ENCODE measurements around the gene ADGRE2.
"Not testable (repeated sequence)": the region's sequence is repeated elsewhere in the genome, so short reads cannot be mapped to it uniquely, and the experiment has no call there.

ADGRE2 gene

DNA sequence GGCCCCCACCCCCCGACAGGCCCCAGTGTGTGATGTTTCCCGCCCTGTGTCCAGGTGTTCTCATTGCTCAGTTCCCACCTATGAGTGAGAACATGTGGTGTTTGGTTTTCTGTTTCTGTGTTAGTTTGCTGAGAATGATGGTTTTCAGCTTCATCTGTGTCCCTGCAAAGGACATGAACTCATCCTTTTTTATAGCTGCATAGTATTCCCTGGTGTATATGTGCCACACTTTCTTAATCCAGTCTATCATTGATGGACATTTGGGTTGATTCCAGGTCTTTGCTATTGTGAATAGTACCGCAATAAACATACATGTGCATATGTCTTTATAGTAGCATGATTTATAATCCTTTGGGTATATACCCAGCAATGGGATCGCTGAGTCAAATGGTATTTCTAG lies 715 bp downstream of the ADGRE2 start:
- not testable (repeated sequence) for DNase-seq

DNA sequence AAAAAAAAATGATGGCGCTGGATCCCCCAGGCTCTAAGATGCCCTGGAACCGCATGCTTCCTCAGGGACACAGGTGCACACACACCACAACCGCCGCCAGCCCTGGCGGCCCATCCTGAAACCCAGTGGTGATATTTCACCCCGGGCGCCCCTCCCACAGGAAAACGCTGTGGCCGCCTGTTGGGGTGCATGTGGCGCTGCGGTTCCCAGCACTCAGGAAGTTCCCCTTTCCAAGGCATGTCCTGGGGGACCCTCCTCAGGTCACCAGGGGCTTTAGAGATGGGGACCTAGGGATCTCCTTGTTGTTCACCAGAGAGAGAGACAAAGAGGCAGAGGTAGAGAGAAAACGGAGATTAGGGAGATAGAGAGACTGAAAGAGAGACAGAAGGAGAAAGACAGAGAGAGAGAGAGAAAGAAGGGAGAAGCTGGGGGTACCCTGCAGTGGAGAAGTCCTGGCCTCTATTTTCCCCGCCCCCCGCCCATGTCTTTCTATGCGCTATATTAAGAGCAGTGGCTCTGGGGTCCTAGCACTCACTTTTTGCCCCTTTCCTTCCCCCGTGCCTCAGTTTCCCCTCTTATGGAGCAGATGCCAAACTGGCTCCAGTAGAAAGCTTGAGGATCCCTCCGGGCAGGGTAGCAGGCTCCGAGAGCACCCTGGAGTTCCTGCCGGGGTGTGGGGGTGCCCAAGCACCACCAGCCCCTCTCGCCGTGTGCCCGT lies 2.3 kb downstream of the ADGRE2 start:
- no peak for DNase-seq

DNA sequence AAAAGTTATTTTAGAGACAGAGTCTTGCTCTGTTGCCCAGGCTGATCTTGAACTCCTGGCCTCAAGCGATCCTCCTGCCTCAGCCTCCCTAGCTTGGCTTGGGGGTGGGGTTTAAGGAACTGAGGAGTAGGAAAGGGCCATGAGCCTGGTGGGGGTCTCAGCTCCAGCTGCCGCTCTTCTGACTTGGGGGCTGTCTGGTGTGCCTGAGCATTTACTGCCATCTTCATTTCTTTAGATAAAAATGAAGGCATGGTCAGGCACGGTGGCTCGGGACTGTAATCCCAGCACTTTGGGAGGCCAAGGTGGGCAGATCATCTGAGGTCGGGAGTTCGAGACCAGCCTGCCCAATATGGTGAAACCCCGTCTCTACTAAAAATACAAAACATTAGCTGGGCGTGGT lies 3.0 kb downstream of the ADGRE2 start:
- DNase-seq: not testable (repeated sequence)

DNA sequence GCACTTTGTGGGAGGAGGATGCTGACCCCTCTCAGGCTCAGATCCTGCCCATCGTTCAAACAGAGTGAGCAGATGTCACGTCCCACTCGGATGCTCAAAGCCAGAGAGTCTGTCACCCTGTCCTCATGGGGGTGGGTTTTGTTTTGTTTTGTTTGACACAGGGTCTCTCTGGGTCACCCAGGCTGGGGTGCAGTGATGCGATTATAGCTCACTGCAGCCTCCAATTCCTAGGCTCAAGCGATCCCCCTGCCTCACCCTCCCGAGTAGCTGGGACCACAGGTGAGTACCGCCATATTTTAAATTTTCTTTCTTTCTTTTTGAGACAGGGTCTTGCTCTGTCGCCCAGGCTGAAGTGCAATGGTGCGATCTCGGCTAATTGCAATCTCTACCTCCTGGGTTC lies 4.0 kb downstream of the ADGRE2 start:
- no peak for DNase-seq

DNA sequence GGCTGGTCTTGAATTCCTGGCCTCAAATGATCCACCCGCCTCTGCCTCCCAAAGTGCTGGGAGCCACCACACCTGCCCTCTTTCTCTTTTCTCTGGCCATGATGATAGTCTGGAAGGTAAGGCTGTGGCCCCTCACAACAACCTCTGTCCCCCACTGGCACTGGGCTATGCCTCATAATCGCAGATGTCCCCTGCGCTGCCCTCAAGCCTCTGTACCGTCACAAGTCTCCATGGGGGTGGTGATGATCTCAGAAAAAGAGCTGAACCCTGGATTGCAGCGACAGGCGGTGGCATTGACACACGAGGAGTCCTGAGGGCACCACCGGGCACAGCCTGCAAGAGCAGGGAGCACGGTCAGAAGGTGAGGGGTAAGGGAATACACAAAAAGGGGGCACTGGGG lies 4.6 kb downstream of the ADGRE2 start:
- not testable (repeated sequence) for DNase-seq

DNA sequence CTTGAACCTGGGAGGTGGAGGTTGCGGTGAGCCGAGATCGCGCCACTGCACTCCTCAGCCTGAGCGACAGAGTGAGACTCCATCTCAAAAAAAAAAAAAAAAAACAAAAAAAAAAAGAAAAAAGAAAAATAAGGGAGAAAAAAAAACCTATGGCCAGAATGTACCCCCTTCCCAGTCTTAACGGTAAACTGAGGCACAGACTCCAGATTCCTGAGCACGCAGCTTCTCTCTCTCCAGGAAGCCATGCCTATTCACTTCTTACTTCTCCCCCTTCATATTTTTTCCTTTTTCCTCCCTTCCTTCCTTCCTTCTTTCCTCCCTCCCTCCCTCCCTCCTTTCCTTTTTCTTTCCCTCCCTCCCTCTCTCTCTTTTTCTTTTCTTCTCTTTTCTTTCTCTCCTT lies 5.4 kb downstream of the ADGRE2 start:
- DNase-seq: no peak

DNA sequence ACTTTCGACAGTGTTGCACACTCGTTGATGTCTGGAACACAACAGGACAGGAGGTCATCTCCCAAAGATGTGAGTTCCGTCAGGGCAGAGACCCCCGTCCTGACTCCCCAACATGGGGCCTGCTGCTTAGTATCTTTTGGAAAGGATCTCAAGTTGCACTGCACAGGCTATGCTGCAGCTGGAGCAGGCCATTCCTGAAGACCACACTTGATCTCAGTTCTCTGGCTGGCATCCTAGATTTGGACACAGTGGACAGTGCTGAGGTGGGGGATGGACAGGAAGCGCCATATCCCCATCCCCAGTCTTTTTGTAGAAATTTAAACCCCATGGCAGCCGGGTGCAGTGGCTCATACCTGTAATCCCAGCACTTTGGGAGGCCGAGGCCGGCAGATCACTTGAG lies 5.9 kb downstream of the ADGRE2 start:
- DNase-seq: no peak

DNA sequence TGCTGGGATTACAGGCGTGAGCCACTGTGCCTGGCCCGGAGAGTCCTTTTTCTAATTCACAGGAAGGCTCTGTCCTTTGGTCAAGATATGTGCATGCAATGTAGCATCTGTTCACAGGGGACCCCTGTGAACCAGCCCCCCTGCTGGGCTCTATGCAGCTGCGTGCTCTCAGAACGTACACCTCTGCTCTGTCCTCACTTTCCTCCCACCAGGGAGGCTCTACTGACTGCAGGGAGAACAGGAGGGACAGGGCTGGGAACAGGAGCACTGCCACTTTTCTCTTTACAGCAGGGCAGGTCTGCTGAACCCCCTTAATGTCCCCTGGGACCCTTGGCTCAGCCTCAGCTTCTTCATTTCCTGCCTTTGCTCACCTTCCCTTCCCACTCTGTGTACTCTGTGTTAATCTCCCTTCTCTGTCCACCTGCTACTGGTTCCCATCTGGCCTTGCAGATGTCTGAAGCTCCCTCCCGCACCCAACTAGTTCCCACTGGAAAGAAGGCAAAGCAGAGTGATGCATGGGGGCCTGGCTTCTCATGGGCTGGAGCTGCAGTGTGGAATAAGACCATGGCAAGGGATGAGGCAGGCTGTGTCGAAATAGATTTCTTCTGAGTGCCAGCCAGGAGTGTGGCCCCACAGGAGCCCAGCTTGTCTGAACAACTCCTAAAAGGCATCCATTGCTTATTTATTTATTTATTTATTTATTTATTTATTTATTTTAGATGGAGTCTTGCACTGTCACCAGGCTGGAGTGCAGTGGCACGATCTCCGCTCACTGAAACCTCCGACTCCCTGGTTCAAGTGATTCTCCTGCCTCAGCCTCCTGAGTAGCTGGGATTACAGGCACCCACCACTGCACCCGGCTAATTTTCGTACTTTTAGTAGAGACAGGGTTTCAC lies 7.2 kb downstream of the ADGRE2 start:
- DNase-seq: no peak

DNA sequence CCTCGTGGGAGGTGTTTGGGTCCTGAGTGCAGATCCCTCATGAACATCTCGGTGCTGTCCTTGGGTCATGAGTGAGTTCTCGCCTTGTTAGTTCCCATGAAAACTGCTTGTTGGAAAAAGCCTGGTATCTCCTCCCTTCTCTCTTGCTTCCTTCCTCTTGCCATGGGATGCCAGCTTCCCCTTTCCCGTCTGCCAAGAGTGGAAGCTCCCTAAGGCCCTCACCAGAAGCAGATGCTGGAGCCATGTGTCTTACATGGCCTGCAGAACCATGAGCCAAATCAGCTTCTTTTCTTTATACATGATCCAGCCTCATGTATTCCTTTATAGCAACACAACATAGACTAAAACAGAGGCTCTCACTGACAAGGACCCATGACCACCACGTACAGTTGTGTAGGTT lies 8.2 kb downstream of the ADGRE2 start:
- DNase-seq: no peak

DNA sequence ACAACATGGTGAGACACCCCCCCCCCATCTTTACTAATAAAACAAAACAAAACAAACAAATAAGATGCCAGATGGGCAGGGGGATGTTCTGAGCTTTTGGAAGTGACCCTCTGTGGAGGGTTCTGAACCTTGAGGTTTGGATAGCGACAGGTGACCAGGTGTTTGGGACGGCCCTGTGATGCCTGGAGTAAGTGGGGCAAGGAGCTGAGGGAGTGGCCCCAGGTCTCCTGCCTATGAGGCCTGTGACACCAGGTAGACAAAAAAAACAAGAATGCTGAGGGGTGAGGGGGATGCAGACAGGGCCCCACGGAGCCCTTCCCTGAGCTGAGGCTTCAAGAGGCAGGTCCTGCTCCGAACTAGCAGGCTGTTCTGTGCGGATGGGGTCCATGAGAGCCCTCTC lies 9.2 kb downstream of the ADGRE2 start:
- DNase-seq: no peak

DNA sequence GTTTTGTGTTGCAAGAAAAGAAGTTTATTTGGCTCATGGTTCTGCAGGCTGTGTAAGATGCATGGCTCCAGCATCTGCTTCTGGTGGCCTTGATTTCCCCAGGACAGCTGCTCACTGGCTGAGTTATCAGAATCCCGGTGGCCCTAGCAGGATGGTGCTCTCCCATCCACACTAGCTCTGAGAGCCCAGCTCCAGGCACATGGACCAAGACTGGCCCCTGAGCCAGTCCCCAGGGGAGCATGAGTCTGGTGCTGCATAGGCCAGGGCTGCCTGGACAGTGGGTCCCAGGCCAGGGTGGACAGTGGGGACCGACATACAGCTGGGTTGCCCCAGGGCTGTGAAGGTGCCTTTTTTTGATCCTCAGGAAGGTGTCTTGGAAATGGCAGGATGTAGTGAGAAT lies 10.4 kb downstream of the ADGRE2 start:
- DNase-seq: no peak

DNA sequence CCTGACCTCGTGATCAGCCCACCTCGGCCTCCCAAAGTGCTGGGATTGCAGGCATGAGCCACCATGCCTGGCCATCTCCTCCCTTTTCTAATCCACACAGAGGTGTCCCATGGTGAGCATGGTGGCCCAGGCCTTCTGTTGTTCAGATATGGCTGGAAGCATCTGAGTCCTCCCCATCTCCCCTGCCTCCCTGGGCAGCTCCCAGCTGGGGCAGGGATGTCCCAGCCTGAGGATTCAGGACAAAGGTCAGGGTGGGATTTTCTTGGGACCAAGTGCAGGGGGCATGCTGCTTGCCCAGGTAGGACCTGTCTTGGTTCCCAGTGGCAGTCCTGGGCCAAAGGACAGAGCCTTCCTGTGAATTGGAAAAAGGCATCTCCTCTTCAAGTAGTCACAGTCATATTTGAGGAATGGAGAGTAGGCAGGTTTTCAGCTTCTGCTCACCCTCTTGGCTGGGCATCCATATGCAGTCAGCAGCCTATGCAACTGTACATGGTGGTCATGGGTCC lies 10.8 kb downstream of the ADGRE2 start:
- DNase-seq: no peak

DNA sequence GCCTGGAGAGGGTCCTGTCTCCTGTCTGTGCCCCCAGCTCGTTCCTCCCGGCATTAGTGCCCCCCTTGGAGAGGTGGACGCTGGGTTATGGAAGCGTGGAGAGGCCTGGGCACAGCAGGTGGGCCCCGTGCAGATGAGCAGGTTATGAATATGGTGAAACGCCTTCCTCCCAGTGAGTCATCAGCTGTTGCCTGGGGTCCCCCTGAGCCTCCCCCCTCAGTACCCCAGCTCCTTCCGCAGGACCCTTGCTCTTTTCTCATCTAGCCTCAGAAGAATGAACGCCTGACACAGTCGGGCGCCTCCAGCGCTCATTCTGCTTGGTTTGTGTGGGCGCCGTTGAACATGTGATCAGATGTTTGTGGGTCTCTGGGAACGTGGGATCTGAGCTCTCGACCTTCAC lies 12.5 kb downstream of the ADGRE2 start:
- DNase-seq: not testable (repeated sequence)

DNA sequence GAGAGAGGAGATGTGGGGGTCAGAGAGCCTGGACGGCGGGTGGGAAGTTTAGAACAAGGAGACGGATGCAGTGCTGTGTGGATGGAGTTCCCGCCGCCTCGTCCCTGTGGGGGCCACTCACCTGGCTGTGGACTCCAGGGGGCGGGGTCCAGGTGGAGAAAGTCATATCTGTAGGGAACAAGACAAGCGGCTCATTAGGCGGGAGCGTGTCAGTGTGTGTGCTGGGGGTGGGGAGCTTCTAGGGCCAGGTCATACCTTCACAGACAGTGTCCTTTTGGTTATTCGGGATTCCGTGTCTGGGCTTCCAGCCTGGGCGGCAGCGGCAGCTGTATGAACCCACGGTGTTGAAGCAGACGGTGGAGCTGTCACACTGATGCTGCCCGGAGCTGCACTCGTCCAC lies 13.0 kb downstream of the ADGRE2 start:
- DNase-seq: not testable (repeated sequence)

DNA sequence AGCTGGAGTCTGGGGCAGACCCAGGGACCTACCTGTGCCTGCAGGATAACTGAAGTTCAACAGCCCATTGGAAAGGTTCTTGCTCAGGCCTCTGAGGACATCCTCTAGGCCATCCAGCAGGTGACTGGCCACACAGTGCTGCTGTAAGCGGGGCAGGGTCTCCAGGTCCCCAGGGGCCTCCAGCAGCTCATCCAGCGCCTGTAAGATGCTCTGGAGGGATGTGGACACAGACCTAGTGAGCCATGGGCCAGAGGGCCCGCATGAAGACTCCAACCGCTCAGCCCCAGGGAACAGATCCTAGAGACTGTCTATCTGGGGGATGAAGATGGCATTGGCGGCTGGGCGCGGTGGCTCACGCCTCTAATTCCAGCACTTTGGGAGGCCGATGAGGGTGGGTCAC lies 14.0 kb downstream of the ADGRE2 start:
- DNase-seq: no peak

DNA sequence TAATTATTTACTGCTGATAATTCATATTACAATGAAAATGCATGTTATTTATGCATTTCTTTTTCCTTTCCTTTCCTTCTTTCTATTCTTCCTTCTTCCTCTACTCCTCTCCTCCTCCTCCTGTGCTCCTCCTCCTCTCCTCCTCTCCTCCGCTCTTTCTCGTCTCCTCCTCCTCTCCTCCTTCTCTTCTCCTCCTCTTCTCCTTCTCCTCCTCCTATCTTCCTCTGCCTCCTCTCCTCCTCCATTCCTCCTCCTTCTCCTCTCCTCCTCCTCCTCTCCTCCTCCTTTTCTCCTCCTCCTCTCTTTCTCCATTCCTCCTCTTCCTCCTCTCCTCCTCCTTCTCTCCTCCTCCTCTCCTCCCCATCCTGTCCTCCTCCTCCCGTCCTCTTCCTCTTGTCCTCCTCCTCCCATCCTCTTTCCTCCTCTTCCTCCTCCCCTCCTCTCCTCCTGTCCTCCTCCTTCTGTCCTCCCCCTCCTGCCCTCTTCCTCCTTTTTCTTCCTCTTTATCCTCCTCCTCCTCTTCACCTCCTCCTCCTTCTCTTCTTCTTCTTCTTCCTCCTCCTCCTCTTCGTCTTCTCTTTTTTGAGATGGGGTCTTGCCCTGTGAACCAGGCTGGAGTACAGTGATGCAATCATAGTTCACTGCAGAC lies 14.7 kb downstream of the ADGRE2 start:
- DNase-seq: no peak

DNA sequence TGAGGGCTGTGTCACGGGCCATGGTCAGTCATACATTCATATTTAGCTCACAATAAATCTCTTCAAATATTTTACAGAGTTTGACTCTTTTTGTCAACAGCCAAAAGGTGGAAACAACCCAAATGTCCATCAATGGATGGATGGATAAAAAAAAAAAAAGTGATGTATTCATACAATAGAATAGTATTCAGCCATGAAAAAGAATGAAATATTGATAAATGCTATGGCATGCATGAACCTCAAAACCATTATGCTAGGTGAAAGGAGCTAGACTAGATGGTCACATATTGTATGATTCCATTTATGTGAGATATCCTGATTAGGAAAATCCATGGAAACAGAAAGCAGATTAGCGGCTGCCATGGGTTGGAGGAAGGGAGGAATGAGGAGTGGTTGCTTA lies 16.2 kb downstream of the ADGRE2 start:
- no peak for DNase-seq

DNA sequence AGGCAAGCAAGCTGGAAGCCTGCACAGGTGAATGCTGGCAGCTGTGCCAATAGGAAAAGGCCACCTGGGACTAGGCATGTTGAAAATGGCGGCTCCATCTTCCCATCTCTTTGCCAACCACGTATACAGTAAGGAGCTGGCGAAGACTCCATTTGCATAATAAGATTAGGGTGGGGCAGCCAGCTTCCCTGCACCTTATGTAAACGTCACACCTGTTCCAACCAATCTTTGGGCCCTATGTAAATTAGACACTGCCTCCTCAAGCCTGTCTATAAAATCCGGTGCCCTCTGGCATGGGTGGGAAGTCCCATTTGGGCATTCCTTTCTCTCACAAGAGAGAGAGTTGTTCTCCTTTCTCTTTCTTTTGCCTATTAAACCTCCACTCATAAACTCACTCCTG lies 16.8 kb downstream of the ADGRE2 start:
- no peak for DNase-seq

DNA sequence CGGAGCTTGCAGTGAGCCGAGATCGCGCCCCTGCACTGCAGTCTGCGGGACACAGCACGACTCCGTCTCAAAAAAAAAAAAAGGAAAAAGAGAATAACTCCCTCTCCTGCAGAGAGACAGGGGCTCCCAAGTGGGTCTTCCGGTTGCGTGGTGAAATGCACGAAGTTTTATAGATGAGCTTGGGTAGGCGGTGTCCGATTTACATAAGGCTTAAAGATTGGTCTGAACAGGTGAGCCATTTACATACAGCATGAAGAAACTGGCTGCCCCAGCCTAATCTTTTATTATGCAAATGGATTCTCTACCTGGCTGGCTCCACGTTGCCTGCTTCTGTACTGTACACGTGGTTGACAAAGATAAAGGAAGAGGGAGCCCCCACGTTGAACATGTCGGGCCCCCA lies 19.5 kb downstream of the ADGRE2 start:
- DNase-seq: no peak

DNA sequence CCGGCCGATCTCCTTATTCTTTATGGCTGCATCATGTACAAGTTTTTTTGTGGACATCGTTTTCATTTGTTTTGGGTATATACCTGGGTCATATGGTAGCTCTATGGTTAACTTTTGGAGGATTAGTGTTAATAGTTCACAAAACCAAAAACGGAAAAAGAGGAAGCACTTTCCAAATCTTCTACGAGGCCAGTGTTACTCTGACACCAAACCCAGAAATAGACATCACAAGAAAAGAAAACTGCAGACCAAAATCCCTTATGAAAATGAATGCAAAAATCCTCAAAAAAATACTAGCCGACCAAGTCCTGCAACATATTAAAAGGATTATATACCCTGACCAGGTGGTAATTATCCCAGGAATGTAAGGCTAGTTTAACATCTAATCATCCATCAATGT lies 29.8 kb downstream of the ADGRE2 start:
- DNase-seq: no peak

DNA sequence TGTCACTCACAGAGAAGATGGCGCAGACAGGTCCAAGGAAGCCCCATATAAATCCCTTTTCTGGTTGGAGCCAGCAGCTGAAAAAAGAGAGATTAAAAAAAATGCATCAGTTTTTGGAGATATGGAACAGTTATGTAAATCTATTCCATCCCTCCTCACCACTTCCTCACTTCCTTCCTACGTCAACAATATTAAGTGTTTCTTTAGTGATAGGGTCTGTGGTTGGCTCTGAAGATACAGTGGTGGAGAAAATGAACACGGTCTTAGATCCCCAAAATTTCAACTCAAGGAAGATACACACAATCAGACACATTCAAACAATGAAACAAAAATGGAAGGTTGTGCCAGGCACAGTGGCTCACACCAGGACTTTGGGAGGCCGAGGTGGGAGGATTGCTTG lies 31.5 kb downstream of the ADGRE2 start:
- DNase-seq: no peak

DNA sequence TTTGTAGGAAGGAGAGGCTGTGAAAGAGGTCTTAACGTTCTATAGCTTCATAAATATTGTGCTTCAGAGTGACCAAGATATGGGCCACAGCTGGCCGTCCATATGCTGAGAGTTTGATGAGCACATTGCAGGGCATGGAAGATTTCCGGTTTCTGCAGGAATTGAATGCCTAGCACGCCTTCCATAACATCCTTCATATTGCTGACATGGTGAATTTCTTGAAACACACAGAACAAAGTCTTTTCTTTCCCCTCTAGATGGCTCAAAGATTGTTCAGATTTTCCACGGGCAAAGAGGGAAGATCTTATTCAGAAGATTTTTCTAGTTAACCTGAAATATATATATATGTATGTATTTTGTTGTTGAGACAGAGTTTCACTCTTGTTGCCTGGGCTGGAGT lies 42.4 kb downstream of the ADGRE2 start:
- no peak for DNase-seq

DNA sequence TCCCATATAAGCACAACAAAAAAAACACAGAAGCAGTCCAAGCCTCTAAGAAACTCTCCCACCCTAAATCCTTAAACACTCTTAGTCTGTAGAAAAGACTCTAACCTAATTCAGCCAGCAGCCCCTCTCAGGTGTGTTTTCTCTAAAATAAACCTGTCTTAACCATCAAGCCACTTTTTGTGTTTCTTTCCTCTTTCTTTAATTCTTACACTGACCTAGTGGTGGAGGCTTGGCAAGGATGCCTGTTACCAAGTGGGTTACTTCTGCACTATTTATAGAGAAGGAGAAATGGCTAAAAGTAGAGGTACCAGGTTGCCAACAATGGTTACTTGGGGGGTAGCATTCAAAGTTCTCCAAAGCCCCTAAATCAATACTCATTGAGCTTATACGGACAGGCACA lies 44.8 kb downstream of the ADGRE2 start:
- no peak for DNase-seq

DNA sequence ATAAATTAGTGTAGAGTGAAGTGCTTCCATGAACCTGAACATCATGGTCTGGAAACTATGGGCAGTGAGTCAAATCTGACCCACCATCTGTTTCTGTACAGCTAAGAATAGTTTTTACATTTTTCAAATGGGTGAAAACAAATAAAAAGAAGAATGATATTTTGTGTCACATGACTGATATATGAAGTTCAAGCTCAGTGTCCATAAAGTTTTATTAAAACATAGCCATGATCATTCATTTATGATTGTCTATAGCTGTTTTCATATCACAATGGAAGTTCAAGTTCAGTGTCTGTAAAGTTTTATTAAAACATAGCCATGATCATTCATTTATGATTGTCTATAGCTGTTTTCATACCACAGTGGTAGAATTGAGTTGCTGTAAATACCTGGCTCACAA lies 45.9 kb downstream of the ADGRE2 start:
- no peak for DNase-seq
